ENCODE results near the gene TAS2R1. TPM values are rescaled to one million over a fixed set of nuclear protein-coding genes. Genes with fewer than 3 reads are reported as not detected.

TAS2R1 gene
- total RNA-seq, 1 experiment from 2014 or later, result not detected

- CTCF ChIA-PET, result no interaction called here
- BruUV-seq (replicated peaks), result no TSS peak
- no peaks in the 10 kb centered on the region for H3K4me1 ChIP-seq (ENCODE audit: control insufficient read depth in 1 of 2, insufficient read depth in 2 of 2, low read length in 2 of 2)
- peaks cover 0 to 6% of the 10 kb centered on the region in 2 experiments; a peak in 2 of 4 replicates for H3K9me3 ChIP-seq (ENCODE audit: control insufficient read depth in 1 of 2, insufficient read depth in 1 of 2, low read depth in 1 of 2, low read length in 2 of 2)
- no peaks in the 10 kb centered on the region for H3K9me2 ChIP-seq (ENCODE audit: insufficient read depth)
- POLR2A ChIA-PET, result no interaction called here
- H3K4me3 ChIP-seq (replicated peaks in 1 of 2; ENCODE audit: low read depth in 1 of 2, low read length in 2 of 2), result no peak overlapping the region
- TF ChIP-seq POLR2A (IDR thresholded peaks at IDR 0.05; ENCODE audit: borderline replicate concordance, extremely low read depth, insufficient read depth, insufficient read length) (no peak), SP1 (IDR thresholded peaks at IDR 0.05; ENCODE audit: low read depth) (no peak), ZFX (IDR thresholded peaks at IDR 0.05) (no peak), POLR2AphosphoS5 (IDR thresholded peaks at IDR 0.05; ENCODE audit: low read depth, low read length) (no peak), SRF (IDR thresholded peaks at IDR 0.05; ENCODE audit: low read depth) (no peak), YY1 (IDR thresholded peaks at IDR 0.05; ENCODE audit: extremely low read depth, insufficient replicate concordance, low read depth, low read length) (no peak)
- H3K36me3 ChIP-seq (ENCODE audit: control insufficient read depth in 1 of 2, insufficient read depth in 2 of 2, low read length in 2 of 2), result no peaks in the 10 kb centered on the region
- H3K9ac ChIP-seq (ENCODE audit: low read length), result no peak overlapping the region
- no peak overlapping the region for H3K27ac ChIP-seq (ENCODE audit: low read depth, low read length)
- H3K79me2 ChIP-seq (ENCODE audit: insufficient read depth, low read length), result no peaks in the 10 kb centered on the region
- DNase-seq (ENCODE audit: low read depth, low spot score) (no peak), ATAC-seq (no peak)
- RAD21 ChIA-PET (ENCODE audit: low non-redundant PET in 1 of 2, low total read pairs in 2 of 2, uncharacterized antibody in 2 of 2, unreplicated experiment in 2 of 2), result no interaction called here
- H3K27me3 ChIP-seq (ENCODE audit: insufficient read depth, low read length), result no peaks in the 10 kb centered on the region
- H2AFZ ChIP-seq (ENCODE audit: low read depth, low read length, poor library complexity, severe bottlenecking), result no peak overlapping the region
- no peak overlapping the region for H3K4me2 ChIP-seq (ENCODE audit: low read length)
- intact Hi-C loops (cut with micrococcal nuclease), result no loop called here
- no peaks in the 10 kb centered on the region for H4K20me1 ChIP-seq (ENCODE audit: insufficient read depth)
Observed at GRCh38 chr5:9605041-9605838, 24.9 kb downstream of the TAS2R1 start.

DNA sequence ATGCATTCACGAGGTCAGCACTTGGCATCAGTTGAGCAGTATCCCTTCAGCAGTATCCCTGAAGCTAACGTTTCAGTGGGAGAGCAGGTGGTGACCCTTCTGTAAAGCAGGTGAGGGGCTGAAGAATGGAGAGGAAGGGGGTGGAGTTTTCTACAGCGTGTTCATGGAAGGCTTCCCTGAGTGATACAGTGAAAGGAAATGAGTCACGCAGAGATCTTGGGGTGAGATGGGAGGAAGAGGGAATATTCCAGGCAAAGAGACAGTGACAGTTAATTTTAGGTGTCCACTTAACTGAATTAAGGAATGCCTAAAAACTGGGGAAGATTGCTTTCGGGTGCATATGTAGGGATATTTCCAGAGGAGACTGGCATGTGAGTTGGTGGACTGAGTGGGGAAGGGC, 25.7 kb downstream of the TAS2R1 start:
- no peaks in the 10 kb centered on the region for H3K9me2 ChIP-seq (ENCODE audit: insufficient read depth)
- no TSS peak for BruUV-seq (replicated peaks)
- POLR2A ChIA-PET, result no interaction called here
- H3K9me3 ChIP-seq (ENCODE audit: control insufficient read depth in 1 of 2, insufficient read depth in 1 of 2, low read depth in 1 of 2, low read length in 2 of 2), result peaks cover 0 to 9% of the 10 kb centered on the region in 2 experiments; a peak in 2 of 4 replicates
- H3K4me2 ChIP-seq (ENCODE audit: low read length), result no peak overlapping the region
- H3K27ac ChIP-seq (ENCODE audit: low read depth, low read length), result no peak overlapping the region
- H2AFZ ChIP-seq (ENCODE audit: low read depth, low read length, poor library complexity, severe bottlenecking), result no peak overlapping the region
- no peaks in the 10 kb centered on the region for H4K20me1 ChIP-seq (ENCODE audit: insufficient read depth)
- no peak for DNase-seq (ENCODE audit: low read depth, low spot score)
- intact Hi-C loops (cut with micrococcal nuclease), result no loop called here
- H3K4me1 ChIP-seq (ENCODE audit: control insufficient read depth in 1 of 2, insufficient read depth in 2 of 2, low read length in 2 of 2), result no peaks in the 10 kb centered on the region
- no peaks in the 10 kb centered on the region for H3K79me2 ChIP-seq (ENCODE audit: insufficient read depth, low read length)
- CTCF ChIA-PET, result no interaction called here
- RAD21 ChIA-PET (ENCODE audit: low non-redundant PET in 1 of 2, low total read pairs in 2 of 2, uncharacterized antibody in 2 of 2, unreplicated experiment in 2 of 2), result no interaction called here
- H3K4me3 ChIP-seq (replicated peaks in 1 of 2; ENCODE audit: low read depth in 1 of 2, low read length in 2 of 2), result no peak overlapping the region
- no peak overlapping the region for H3K9ac ChIP-seq (ENCODE audit: low read length)
- no peak for ATAC-seq
- H3K36me3 ChIP-seq (ENCODE audit: control insufficient read depth in 1 of 2, insufficient read depth in 2 of 2, low read length in 2 of 2), result no peaks in the 10 kb centered on the region
- H3K27me3 ChIP-seq (ENCODE audit: insufficient read depth, low read length), result no peaks in the 10 kb centered on the region
- TF ChIP-seq EZH2phosphoT487 (IDR thresholded peaks at IDR 0.05; ENCODE audit: borderline replicate concordance), result no peak
- TF ChIP-seq SIN3A (IDR thresholded peaks at IDR 0.05; ENCODE audit: low read depth), result no peak
- no peak for TF ChIP-seq MAX (IDR thresholded peaks at IDR 0.05)
- TF ChIP-seq TCF7L2 (IDR thresholded peaks at IDR 0.05; ENCODE audit: borderline replicate concordance, extremely low read depth, insufficient read depth, insufficient read length), result no peak
- TF ChIP-seq CEBPB (IDR thresholded peaks at IDR 0.05; ENCODE audit: low read depth), result no peak
- TF ChIP-seq JUND (IDR thresholded peaks at IDR 0.05), result no peak
- no peak for TF ChIP-seq RAD21 (IDR thresholded peaks at IDR 0.05; ENCODE audit: low read depth)
- no peak for TF ChIP-seq ZFX (IDR thresholded peaks at IDR 0.05)
- TF ChIP-seq REST (IDR thresholded peaks at IDR 0.05; ENCODE audit: low read depth), result no peak
- no peak for TF ChIP-seq ZNF274 (IDR thresholded peaks at IDR 0.05; ENCODE audit: low read depth, low read length)
- no peak for TF ChIP-seq POLR2A (IDR thresholded peaks at IDR 0.05; ENCODE audit: borderline replicate concordance, extremely low read depth, insufficient read depth, insufficient read length)
- TF ChIP-seq, protein P1, sequence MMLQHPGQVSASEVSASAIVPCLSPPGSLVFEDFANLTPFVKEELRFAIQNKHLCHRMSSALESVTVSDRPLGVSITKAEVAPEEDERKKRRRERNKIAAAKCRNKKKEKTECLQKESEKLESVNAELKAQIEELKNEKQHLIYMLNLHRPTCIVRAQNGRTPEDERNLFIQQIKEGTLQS (IDR thresholded peaks at IDR 0.05), result no peak

All from HCT116 (cell line).